Stomach (tissue), 4 donors: Measurements from ENCODE around the gene CRYBB1.

Experiments used
- CTCF ChIP-seq, 7 experiments: fragments of 450-650 bp in 4 of 7; fragments of 200-600 bp in 3 of 7; sonication (generic) in 3 of 7; IDR thresholded peaks; one replicate each; pipeline ENCODE4 v1.5.1; 2016 to 2019; ENCODE audit warnings: antibody characterized with exemption in 7 of 7, control low read depth in 2 of 7, mild to moderate bottlenecking in 1 of 7
- POLR2A ChIP-seq, 4 donors: fragments of 450-650 bp; IDR thresholded peaks; one replicate each; pipeline ENCODE4 v1.6.1; 2016; ENCODE audit warnings: antibody characterized with exemption in 4 of 4, control low read depth in 2 of 4, mild to moderate bottlenecking in 1 of 4, moderate library complexity in 1 of 4
- POLR2AphosphoS5 ChIP-seq, 3 donors: sonication (generic); formaldehyde crosslinking; IDR thresholded peaks; one replicate each; pipeline ENCODE4 v1.6.1; 2016; ENCODE audit warnings: antibody characterized with exemption in 3 of 3

- TF ChIP-seq CTCF (IDR thresholded peaks at IDR 0.05), result no peak
- TF ChIP-seq POLR2A (IDR thresholded peaks at IDR 0.05), result no peak
- no peak for TF ChIP-seq POLR2AphosphoS5 (IDR thresholded peaks at IDR 0.05)
These were observed 48.0 kb upstream of the CRYBB1 start for GRCh38 chr22:26665813-26666231.
